NOMO-1 (cell line): Measurements from ENCODE around the gene SHANK3.

Experiments
- DNase-seq, 2 experiments: peaks; one replicate each; lab custom pipeline; 2025; ENCODE audit not compliant: unreplicated experiment in 2 of 2; lab: John Stamatoyannopoulos, UW

Gene SHANK3

DNA sequence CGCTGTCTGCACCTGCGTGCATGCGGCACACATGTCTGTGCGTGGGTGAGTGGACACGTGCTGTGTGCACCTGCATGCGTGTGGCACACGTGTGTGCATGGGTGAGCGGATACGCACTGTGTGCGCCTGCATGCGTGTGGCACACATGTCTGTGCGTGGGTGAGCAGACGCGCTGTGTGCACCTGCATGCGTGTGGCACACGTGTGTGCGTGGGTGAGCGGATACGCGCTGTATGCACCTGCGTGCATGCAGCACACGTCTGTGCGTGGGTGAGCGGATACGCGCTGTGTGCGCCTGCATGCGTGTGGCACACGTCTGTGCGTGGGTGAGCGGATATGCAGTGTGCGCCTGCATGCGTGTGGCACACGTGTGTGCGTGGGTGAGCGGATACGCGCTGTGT, 38.3 kb downstream of the SHANK3 start:
- no peak for DNase-seq

GRCh38 chr22:50711446-50712340, 39.1 kb downstream of the SHANK3 start:
- DNase-seq: no peak

GRCh38 chr22:50712341-50713007, 39.9 kb downstream of the SHANK3 start:
- DNase-seq: no peak

GRCh38 chr22:50713008-50713385, 40.4 kb downstream of the SHANK3 start:
- no peak for DNase-seq

DNA sequence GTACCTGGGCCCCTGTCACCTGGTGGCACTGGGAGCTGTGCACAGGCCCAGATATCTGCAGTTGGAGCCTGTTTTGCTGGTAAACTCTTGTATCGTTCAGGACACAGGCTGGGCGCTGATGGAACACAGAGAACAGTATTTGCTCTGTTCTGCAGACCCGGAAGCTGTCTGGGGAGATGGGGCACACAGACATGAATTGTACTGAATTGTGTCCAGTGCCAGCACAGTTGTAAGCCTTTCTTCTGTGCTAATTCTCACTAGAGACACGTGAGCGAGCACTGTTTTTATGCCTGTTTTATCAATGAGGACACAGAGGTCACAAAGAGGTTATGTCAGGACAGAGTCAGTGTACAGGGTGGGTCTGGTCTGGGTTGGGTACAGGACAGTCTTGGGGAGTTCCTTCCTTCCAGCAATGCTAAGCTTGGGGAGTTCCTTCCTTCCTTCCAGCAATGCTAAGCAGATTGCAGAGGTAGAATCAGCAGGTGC, 41.0 kb downstream of the SHANK3 start:
- no peak for DNase-seq

DNA sequence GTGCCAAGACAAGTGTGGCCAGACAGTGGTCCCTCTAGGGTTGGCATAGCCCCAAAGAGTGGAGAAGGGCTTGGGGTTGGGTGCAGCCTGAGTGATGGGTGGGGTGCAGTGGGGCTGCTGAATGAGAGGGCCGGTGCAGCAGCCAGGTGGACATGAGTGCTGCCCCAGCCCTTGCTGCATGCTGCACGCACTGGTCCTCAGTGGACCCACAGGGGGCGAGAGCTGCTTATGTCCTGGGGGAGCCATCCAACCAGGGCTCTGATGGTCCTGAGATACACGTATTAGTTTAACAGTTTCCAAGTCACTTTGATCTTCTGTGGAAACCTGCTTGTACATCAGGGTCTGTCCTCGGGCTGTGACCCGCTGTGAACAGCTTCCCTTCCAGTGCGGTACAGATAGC, 41.5 kb downstream of the SHANK3 start:
- no peak for DNase-seq

- DNase-seq: no peak
Measured at GRCh38 chr22:50714631-50715179, 42.1 kb downstream of the SHANK3 start.

GRCh38 chr22:50715250-50715649, 42.6 kb downstream of the SHANK3 start:
- DNase-seq: no peak

DNA sequence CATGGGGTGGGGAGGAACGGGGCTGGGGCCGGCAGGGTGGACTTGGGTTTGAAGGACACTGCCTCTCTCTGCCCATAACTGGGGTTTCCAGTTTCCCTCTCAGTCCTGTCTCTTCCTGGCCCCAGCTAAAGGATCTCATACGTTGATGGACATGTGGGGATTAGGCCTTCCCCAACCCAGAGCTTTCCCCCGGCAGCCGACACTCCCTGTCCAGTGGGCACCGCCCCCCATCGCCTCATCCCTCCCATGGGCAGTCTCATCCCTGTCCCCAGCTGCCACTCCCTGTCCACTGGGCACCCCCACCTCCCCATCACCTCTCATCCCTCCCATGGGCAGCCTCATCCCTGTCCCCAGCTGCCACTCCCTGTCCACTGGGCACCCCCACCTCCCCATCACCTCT, 43.2 kb downstream of the SHANK3 start:
- DNase-seq: no peak

DNA sequence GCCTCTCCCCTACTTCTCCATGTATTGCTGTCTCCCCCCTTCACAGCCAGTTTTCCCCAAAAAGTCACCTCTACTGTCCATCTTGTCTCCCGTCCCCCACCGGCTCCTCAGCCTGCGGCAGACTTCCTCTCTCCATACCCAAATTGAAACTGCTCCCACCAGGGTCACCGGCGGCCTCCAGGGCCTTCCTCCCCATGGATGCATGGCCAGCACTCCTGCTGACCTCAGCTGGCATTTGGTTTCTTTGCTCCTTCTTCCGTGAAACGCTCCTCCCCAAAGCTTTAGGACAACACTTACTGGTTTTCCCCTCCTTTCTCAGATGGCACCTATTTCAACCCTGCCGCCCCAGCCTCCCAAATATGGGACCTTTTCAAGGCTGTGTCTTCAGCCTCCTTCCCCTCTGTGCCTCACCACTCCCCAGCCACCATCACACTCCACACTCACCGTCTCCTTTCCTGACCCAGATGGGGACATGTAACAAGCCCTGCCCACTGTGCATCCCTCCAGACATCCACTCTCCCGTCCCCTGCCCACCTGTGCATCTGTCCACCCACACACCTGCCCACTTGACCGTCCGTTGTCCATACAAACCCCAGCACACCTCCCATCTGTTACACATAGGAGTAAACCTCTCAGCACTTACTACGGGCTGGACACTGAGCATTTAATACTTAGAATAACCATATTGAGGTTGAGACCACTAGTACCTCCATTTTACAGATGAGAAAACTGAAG, 43.8 kb downstream of the SHANK3 start:
- DNase-seq: no peak

- DNase-seq: no peak
Measured at GRCh38 chr22:50717709-50718351, 45.2 kb downstream of the SHANK3 start.

GRCh38 chr22:50718352-50718709, 45.7 kb downstream of the SHANK3 start:
- no peak for DNase-seq

GRCh38 chr22:50719814-50720300, 47.2 kb downstream of the SHANK3 start:
- DNase-seq: no peak

- DNase-seq: no peak
Measured at GRCh38 chr22:50720301-50721256, 48.0 kb downstream of the SHANK3 start.

- no peak for DNase-seq
Measured at GRCh38 chr22:50721257-50721844, 48.7 kb downstream of the SHANK3 start.

DNA sequence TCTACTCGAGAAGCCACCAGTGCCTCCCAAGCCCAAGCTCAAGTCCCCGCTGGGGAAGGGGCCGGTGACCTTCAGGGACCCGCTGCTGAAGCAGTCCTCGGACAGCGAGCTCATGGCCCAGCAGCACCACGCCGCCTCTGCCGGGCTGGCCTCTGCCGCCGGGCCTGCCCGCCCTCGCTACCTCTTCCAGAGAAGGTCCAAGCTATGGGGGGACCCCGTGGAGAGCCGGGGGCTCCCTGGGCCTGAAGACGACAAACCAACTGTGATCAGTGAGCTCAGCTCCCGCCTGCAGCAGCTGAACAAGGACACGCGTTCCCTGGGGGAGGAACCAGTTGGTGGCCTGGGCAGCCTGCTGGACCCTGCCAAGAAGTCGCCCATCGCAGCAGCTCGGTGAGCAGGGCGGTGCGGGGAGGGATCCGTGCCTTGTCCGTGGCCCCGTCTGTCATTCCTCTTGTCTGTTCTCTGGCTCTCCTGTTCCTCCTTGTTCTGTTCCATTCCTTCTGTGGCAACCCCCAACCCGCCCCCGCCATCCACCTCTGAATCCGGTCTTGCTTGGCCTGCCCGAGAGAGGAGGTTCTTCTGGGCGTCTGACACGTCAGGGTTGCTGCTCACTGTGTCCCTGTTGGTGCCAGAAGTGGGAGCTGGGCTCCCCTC, 49.6 kb downstream of the SHANK3 start:
- DNase-seq: no peak
